Activated CD4-positive, alpha-beta T cell treated with anti-CD3 and anti-CD28 coated beads, Interleukin-2, amount 50 U/mL, for 1 hour (primary cell): ENCODE results near the gene TRIM67.
"Not testable (repeated sequence)": the region's sequence is repeated elsewhere in the genome, so short reads cannot be mapped to it uniquely, and the experiment has no call there.

Experiments
- DNase-seq: peaks from one replicate; pipeline ENCODE4 v3.0.0-alpha.2; 2020

Gene TRIM67

DNA sequence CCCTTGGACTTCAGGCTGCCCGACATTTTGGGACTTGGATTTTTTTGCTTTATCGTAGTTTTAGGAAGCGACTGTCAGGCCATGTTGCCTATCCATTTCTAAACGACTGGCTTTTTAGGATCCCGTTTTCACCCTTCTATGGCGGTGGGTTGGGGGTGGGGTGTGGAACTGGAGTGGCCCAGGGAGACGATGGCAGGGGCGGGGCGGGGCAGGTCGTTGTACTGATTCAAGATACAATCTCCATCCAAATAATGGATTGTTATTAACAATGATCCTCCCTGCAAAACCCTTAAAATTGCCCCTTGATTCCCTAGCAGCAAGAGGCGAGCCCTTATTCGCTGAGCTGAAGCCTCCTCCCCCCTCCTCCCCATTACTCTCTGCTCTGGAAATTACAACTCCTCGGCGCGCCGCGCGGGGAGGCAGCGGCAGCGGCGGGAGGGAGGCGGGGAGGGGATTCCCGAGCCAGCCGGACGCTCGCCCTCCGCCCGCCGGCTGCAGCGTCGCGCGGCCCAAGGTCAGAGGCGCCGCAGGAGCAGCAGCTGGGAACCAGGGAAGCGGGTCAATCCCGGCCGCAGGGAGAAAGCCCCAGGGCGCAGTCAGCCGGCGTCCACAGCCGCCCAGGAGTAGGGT, at the start of gene TRIM67:
TSS of gene TRIM67 (plus strand) at position 392 of the 630 bp plus-strand sequence. CDS start 912 bp downstream, outside the sequence.
- DNase-seq: no peak

DNA sequence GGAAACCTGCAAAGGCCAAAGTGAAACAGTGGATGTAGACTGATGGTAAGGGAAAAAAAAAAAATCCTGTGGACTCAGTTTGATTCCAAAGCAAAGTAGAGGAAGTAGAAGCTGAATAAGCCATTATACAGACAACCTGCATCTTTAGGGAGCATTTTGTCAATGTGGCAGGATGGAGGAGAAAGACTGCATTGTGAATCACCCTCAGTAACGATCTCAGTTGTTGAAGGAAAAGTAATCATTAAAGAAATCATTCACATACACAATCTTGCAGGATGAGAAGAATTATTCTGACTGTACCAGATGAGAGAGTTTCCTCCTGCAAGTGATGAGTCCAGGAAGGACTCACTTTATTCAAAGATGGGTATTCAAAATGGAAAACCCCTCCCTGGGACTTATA, 45.1 kb upstream of the TRIM67 start:
- DNase-seq: no peak

DNA sequence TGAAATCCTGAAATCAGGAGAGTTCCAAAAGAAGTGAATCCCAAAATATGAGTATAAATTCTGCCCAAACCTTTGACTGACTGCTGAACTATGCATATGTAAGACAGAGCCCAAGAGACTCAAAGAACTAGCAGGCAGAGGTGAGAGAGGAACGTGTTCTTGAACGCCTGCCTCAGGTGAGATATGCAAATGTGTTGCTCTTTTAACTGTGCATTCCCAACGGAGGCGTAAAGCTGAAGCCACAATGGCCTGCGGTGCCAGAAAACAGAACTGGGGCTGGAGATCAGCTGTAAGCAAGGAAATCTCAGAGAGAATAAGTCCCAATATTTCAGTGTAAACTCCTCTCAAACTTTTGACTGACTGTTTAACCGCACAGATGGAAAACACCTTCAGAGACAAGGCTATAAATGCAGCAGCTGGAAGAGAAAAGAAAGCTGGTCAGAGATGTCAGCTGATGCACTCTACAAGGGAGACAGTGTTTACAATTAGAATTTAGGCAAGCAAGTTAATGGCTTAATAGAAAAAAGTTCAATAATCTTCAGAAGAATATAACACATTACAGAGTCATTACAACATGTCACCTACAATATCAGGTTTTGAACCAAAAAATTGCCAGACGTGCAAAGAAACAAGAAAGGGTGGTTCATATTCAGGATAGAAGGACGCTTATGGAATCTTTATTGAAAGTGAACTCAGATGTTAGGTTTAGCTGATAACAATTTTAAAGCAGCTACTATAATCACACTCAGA, 43.0 kb upstream of the TRIM67 start:
- DNase-seq: no peak

DNA sequence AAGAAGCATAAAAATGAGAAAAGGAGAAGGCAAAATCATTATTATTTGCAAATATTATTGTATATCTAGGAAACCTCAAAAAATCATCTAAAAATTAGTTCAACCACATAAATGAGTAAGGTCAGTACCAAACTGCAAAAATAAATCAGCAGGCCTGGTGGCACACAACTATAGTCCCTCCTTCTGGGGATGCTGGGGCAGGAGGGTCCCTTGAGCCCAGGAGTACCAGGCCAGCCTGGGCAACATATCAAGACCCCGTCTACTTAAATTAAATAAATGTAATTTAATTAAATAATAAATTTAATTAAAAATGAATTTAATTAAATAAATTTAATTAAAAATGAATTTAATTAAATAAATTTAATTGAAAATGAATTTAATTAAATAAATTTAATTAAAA, 40.3 kb upstream of the TRIM67 start:
- DNase-seq: no peak

DNA sequence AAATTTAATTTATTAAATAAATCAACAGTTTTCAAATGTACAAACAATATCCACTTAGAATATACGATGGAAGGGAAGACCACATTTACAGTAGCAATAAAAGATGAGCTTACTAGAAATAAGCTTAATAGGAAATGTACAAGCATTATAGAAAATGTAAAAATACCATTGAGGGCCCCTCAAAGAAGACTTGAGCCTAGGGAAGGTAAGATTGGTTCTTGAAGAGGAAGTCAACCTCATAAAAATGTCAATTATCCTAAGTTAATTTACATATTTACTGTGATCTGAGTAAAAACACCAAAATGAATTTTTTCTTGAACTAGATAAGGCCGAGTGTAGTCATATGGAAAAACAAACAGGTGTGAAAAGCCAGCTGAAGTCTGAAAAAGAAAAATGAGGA, 39.7 kb upstream of the TRIM67 start:
- DNase-seq: no peak

DNA sequence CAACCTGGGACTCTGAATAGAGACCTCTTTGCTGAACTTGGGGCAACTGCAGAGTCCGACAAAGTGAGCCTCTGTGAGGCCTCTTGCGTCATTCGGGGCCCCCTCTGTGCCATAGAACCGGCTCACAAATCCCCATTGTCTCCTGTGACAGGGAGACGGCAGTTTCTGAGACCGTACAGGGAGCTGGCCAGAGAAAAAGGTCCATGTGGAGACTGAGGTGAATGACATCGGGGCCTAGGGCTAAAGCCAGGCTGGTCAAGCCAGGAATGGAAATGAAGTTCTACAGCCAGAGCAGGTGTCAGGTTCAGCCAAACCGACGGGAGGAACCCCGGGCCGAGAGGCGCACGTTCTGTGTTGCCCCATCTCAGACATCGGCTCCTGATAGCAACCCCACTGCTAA, 37.1 kb upstream of the TRIM67 start:
- no peak for DNase-seq

DNA sequence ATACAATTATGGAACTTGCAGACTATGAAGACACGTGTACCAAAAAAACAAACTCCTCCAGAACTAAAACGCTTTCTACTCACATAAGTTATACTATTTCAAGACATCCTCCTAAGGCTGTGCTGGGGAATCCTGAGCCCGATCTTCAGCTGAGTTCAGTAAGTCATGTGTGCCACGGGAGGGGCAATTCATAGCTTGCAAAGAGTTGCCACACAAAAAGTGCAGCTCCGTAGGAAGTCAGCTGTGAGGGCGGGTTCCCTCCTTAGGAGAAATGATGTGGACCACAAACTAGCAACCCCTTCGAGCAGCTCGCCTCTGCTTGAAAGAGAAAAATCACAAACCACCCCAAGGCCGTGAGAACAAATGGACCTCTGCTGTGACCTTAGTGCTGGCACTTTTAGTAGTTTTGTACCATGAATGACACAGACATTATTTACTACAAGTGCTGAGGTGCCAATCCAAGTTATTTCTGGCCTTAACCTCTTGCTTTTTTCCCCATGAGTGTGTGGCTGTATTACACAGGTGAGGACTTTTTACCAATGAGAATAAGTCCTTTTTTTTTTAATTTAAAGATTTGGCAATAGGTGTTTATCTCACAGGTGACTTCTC, 35.8 kb upstream of the TRIM67 start:
- no peak for DNase-seq

DNA sequence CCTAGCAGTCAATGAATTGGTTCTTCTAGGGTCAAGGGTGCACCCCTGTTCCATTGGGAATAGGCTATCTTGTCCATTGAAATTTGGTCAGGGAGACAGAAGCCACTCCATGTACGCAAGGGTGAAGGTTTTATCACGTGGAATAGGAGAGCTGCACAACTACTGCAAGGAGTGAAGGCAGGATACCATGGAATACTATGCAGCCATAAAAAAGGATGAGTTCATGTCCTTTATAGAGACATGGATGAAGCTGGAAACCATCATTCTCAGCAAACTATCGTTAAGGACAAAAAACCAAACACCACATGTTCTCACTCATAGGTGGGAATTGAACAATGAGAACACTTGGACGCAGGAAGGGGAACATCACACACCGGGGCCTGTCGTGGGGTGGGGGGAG, 34.8 kb upstream of the TRIM67 start:
- not testable (repeated sequence) for DNase-seq

DNA sequence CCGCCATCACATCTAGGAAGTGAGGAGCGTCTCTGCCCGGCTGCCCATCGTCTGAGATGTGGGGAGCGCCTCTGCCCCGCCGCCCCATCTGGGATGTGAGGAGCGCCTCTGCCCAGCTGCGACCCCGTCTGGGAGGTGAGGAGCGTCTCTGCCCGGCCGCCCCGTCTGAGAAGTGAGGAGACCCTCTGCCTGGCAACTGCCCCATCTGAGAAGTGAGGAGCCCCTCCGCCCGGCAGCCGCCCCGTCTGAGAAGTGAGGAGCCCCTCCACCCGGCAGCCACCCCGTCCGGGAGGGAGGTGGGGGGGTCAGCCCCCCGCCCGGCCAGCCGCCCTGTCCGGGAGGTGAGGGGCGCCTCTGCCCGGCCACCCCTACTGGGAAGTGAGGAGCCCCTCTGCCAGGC, 33.4 kb upstream of the TRIM67 start:
- not testable (repeated sequence) for DNase-seq

DNA sequence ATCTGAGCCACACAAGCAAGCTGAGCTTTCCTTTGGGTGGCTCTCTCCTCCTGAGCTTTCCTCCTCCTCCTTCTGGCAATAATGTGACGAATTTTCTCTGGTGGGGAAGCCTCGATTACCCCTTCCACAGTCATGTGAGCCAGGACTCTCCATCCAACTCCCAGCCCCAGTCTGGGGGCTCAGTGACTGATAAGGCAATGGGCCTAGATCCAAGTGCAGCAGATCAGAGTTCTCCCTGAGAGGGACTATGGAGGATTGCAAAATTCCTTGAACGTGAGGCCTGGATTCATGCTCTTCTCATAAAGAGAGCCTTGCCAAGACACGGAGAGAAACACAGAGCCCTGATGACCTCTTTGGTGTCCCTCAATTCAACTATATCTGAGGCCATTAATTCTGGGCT, 31.3 kb upstream of the TRIM67 start:
- DNase-seq: no peak

DNA sequence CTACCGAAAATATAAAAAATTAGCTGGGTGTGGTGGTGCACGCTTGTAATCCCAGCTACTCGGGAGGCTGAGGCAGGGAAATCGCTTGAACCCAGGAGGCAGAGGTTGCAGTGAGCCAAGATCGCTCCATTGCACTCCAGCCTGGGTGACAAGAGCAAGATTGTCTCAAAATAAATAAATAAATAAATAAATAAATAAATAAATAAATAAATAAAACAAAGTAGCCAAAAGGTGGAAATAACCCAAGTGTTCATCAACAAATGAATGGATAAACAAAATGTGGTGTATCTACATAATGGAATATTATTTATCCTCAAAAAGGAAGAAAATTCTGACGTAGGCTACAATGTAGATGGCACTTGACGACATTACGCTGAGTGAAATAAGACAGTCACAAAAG, 29.3 kb upstream of the TRIM67 start:
- not testable (repeated sequence) for DNase-seq

DNA sequence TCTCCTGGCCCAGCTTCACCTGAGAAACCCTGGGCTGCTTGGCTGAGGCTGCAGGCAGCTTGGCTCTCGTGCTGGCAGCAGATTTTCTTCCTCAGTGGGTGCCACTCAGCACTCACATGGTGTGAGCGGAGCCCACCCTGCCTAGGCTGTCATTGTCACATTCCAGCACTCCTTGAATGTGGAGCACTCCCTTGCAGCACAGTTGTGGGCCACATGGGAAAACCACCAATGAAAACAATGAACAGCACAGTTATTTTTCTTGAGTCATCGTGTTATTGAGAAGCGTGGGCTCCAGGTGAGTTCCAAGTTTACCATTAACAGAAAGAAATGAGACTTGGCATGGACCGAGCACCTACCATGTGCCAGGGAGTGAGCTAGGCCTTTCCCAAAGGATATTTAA, 27.2 kb upstream of the TRIM67 start:
- DNase-seq: no peak

DNA sequence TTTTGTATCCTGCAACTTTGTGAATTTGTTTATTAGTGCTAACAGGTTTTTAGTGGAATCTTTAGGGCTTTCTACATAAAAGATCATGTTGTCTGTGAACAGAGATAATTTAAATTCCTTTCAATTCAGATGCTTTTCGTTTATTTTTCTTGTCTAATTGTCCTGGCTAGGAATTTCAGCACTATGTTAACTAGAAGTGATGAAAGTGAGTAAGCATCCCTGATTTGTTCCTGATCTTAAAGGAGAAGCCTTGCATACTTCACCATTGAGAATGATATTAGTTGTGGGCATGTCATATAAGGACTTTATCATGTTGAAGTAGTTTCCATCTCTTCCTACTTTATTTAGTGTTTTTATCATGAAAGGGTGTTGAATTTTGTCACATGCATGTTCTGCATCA, 23.6 kb upstream of the TRIM67 start:
- DNase-seq: no peak

DNA sequence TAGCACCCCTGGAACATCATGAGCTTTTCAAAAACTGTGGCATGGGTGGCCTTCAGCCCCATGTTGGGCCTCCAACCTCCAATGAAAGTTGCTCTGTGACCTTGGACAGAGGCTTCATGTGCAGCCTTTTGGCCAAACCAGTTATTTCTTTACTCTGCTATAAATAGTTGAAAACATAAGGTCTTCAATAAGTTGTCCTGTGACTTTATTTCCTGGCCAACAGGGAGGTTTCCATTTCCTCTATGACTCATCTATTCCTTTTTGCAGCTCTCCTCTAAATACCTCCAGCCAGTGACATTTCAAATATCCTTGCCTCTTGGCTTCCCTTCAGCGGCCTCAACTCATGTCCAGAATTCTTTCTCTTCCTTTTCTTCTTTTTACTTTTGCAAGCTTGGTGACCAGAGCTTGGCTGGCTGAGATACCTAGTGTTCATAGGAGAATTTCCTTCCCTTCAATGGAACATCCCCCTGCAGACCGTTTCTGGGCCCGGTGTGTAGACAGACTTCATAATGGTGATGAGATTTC, 22.7 kb upstream of the TRIM67 start:
- DNase-seq: no peak

DNA sequence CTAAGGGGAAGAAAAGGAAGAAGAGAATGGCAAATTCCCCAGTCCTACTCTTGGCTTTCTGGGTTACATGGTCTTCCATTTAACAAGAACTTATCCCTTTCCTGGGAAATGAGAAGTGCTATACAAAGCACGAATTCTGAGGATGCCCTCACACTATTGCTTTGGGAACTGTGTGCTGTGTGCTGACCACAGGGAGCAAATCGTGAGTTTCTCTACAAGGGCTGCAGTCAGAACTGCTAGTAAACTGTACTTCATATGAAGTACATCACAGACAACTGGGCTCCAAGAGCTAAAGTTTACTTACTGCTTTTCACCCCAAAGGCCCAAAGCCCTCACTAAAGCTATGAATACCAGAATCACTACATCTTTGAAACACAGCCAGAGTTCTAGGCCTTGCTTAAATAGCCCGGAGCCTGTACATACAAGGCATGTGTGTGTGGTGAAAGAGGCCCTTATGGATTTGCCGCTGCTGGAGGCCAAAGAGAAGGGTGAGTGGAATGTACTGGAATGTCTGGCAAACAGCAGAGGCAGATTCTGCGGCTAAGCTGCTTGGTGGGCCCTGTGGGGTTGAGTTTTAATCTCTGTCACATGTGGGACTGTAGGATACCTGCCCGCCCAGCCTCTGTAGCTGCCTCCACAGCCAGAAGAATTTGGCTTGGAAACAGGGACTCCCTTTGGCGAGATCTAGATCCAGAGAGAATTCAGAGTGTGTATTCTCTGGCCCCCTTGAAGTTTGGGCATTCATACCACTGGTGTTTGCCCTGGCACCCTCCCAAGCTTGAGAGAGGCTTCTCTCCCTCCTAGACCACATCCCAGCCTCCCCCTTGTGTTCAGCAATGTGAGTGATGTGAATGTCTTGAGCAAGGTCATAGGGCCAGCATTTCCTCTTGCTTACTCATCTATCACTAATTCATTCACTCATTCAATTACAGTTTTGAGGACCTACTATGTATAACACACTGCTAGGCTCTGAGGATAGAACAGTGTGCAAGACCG, 21.9 kb upstream of the TRIM67 start:
- DNase-seq: no peak

DNA sequence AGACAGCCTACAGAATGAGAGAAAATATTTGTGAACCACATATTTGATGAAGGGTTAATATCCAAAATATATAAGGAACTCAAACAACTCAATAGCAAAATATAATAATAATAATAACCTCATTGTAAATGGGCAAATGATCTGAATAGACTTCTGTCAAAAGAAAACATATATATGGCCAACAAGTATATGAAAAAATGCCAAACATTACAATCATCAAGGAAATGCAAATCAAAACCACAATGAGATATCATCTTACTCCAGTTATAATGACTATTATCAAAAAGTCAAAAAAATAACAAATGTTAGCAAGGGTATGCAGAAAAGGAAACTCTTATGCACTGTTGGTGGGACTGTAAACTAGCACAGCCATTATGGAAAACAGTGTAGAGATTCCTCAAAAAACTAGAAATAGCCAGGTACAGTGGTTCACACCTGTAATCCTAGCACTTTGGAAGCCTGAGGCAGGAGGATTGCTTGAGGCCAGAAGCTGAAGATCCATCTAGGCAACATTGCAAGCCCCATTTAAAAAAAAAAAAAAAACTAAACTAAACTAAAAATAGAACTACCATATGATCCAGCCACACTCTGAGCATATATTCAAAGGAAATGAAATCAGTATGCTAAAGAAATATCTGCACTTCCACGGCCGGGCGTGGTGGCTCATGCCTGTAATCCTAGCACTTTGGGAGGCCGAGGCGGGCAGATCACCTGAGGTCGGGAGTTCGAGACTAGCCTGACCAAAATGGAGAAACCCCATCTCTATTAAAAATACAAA, 17.3 kb upstream of the TRIM67 start:
- no peak for DNase-seq

DNA sequence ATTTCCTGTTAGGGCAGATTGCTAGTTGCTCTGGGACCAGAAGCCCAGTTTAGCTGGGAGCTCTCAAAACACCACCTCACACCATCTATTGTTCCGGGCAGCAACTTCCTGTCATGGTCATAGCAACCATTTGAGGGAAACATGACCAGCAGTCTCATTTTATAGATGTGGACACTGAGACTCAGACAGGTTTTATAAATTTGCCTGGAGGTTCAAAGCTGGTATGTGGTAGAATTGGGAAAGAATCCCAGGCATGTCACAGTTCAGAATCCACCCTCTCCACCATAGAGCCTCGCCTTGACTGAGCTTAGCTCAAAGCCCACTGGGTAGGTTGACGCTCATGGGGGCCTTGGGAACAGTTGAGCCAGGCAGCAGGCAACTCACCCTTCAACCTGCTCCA, 14.0 kb upstream of the TRIM67 start:
- no peak for DNase-seq

DNA sequence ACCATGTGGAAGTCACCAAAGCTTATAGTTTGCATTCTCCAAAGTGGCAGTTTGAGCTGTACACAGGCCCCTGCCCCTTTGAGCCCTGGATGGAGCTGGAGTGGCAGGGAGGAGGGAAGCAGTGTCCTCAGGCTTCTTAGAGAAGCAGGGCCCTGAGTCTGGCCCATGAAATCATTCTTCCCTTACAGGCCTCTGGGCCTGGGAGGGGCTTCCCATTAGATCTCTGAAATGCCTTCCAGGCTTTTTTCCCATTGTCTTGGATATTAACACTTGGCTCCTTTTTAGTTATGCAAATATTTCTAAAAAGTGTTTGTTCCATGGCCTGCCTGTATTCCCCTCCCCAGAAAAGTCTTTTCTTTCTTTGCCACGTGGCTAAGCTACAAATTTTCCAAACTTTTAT, 10.0 kb upstream of the TRIM67 start:
- DNase-seq: no peak

DNA sequence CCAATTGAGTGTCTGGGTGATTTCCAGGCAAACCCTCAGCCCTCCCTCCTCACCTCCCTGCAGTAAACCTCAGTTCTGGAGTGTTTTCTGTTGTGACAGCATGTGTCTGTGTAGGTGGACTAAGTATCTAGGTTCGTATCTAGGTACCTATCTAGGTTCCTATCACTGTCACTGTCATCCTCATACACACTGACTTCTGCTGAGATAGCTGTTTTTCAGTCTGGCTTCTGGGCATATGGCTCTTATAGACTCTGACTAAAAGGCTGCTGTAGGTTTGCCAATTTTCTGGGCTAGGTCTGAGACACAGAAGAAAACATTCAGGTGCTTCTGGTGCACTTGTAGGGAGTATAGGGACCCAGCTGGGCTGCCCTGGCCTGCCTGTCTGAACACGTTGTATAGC, 8.1 kb upstream of the TRIM67 start:
- no peak for DNase-seq

DNA sequence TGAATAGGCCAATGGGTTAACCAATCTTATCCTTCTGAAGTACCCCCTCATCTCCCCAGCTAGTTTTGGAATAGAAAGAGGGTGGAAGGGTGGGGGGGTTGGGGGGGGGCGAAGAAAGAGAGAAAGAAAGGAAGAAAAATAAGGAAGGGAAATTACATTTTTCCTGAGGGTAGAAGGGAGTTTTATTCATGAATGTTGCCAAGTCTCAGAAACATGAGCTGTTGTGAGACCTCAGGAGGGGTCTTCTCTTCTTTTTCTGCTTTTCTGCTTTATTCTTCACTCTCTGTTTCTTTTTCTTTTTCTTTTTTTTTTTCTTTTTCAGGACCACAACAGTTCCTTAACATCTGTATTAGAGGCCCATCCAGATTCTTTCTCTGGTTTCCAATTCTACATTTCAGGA, 6.0 kb upstream of the TRIM67 start:
- no peak for DNase-seq

DNA sequence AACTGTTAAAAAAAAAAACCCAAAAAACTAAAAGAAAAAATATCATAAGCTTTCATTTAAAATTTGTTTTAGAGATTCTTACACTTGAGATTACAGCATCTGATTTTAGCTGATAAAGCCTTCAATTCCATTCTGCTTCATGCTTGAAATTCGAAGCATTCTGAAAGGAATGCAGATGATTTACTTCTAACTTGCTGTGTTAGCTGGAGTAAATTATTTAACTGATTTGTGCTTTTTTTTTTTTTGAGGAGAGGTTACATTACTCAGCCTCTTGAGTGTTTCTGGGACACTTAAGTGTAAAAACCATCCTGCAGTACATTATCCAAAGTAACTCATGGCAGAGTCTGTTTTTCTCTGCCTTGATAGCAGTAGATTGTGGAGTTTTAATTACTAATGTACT, 4.5 kb upstream of the TRIM67 start:
- no peak for DNase-seq

DNA sequence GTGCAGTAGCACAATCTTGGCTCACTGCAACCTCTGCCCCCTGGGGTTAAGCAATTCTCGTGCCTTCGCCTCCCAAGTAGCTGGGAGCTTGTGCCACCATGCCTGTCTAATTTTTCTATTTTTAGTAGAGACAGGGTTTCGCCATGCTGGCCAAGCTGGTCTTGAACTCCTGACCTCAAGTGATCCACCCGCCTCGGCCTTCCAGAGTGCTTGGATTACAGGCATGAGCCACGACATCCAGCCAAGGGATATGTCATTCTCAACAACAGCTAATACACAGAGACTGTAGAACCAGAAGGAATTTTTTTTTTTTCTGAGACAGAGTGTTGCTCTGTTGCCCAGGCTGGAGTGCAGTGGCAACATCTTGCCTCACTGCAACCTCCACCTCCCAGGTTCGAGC, 3.7 kb upstream of the TRIM67 start:
- DNase-seq: not testable (repeated sequence)
